Activated T-cell treated with anti-CD3 and anti-CD28 coated beads for 24 hours (primary cell): ENCODE measurements around the gene CAMK2N1.

ENCODE experiments used
- DNase-seq: peaks from one replicate; pipeline ENCODE4 v3.0.0-alpha.2; 2020; ENCODE audit warnings: low read depth

Gene CAMK2N1

DNA sequence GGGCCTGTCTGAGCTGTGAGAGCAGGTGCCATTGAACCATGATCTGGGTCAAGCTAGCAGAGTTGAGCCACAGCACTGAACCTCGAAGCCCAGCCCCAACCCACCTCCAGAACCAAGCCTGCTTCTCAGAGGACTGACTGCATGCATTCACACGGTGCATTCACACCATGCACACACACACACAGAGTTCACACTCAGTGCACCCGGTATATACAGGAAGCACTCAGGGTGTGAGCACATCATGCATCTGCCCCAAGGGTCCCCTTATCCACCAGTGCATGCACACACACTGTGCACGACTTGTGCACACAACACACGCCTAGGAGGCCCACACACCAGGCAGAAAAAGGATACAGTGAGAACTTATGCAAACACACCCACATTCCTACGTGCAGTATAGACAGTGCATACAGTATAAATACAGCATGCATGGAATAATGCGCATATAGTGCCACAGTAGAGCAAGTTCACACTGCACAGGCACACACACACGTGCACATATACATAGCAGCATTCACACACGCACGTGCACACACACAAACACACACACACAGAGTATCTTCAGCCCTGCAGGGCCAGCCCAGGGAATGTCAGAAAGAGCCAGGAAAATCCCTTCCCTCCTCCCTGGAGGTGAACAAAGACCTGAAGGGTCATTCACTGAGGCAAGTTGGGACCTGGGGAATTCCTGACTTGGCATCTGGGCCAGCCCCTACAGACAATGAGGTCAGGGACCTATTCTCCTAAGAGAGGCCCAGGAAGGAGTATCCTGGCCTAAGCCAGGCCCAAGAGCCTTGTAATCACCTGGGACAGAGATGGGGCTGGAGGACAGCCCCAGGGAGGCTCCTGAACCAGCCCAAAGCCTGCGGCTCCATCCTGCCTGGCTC, 42.1 kb downstream of the CAMK2N1 start:
- DNase-seq, result no peak

DNA sequence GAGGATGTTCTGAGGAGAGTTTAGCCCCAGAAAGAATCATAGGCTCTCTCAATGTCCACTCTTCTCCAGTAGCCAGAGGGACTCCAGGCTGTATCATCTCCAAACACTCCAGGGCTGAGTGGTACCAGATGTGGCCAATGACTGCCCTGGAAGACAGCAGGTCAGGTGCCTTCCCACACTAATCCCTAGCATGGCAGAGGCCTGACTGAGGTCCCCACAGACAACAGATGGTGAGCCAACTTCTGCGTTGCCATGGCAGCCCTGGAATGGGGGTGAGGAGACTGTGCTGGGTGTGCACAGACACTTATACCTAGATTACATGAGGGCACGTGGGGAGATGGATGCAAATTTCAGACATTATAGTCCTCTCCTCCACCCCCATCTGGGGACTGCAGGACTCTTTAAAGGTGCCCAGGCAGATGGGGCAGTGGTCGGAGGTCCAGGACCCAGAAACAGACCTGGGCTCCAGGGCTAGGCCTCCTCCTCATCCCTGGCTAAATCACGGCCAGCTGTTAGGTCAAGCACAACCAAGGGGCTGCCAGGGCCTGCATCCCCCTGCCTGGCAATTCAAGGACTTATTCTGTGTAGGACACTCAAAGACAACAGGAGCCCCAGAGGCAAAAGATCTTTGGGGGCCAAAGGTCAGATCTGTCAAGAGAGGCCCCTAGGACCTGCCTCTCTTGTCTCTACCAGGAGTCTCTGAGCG, 42.9 kb downstream of the CAMK2N1 start:
- DNase-seq, result no peak

DNA sequence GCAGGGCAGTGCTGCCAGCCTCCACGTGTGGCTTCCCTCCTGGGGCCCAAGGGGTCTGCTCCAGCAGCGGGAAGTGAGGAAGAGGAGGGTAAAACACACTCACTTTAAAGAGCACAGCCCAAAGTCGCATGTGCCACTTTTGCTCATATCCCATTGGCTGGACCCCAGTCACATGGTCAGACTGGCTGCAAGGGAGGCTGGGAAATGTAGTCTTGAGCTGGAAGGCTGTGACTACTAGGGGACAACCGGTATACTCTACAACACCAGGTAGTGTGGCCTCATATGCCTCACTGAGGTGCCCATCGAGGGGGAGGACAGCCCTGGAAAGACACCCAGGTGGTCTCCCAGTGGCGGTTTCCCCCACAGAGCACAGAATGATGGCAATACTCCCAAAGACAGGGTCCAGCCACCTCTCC, 45.2 kb downstream of the CAMK2N1 start:
- DNase-seq, result peak; percentile 30

DNA sequence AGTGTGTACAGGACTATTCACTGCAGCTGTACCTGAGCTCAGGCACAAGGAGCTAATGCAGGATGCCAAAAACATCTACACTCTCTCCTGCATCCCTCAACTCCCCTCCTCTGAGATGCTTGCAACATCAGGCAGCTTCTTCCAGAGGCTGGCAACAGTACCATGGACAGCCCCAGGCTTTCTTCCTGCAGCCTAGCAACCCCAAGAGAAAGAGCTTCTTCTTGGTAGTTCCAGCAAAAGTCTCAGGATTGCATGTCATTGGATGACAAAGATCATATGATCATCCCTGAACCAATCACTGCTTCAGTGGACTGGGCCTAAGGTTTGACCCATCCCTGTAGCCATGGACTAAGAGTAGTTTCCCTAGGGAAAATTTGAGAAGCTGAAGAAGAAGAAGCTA, 46.7 kb downstream of the CAMK2N1 start:
- no peak for DNase-seq

DNA sequence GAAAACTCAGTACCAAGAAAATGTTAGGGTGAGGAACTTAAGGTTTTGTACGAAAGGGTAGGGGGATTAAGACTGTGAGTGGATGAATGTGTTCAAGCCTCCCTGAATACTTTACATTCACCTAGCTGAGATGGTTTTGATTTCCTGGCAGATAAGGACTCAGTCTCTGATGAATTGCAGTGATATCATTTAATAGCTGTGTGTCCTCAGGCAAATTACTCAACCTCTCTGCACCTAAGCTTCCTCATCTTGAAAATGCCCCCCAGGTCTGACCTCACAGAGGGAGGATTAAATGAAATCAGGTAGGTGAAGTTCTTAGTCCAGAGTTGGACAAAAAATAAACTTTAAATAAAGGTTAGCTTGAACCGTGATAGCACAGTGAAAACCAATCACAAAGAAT, 48.4 kb downstream of the CAMK2N1 start:
- DNase-seq, result no peak

DNA sequence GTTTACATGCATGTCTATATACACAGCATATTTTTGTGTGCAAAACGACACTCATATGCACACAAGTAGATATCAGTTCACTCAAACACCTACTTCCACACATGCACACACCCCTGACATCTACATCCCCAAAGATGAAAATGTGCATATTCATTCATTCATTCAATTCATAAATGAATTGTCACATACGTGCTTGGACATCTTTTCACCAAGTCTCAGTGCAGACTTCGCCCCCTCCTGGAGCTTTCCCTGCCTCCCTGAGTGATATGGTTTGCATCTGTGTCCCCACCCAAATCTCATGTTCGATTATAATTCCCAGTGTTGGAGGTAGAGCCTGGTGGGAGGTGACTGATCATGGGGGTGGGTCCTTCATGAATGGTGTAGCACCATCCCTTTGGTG, 53.1 kb downstream of the CAMK2N1 start:
- no peak for DNase-seq
